Uterus (tissue), 4 donors: Measurements from ENCODE around the gene CA10. TPM values are rescaled to one million over a fixed set of nuclear protein-coding genes. Genes with fewer than 3 reads are reported as not detected.

Experiments
- DNase-seq, 2 donors: peaks; one replicate each; pipeline ENCODE4 v3.0.0-alpha.2; 2019 to 2020
- H3K27ac ChIP-seq, 2 donors: fragments of 200-600 bp; sonication (generic); 1 replicate in 1 of 2; 2 replicates in 1 of 2; pipeline ENCODE4 v1.5.1; 2016 to 2018
- H3K27me3 ChIP-seq, 2 donors: fragments of 200-600 bp; sonication (generic); one replicate each; pipeline ENCODE4 v1.5.1; 2018 to 2019; ENCODE audit warnings: control low read depth in 1 of 2
- H3K36me3 ChIP-seq, 2 donors: fragments of 200-600 bp; sonication (generic); one replicate each; pipeline ENCODE4 v1.5.1; 2019; ENCODE audit warnings: control low read depth in 1 of 2
- H3K4me1 ChIP-seq, 2 donors: fragments of 200-600 bp; sonication (generic); one replicate each; pipeline ENCODE4 v1.5.1; 2018 to 2019; ENCODE audit warnings: control low read depth in 1 of 2
- H3K4me3 ChIP-seq, 2 donors: fragments of 200-600 bp; sonication (generic); 1 replicate in 1 of 2; 2 replicates in 1 of 2; pipeline ENCODE4 v1.5.1; 2018 to 2019; ENCODE audit warnings: mild to moderate bottlenecking in 1 of 2
- H3K9me3 ChIP-seq, 2 donors: fragments of 200-600 bp; sonication (generic); one replicate each; pipeline ENCODE4 v1.5.1; 2019; ENCODE audit warnings: control low read depth in 1 of 2
- CTCF ChIP-seq, 4 experiments: fragments of 200-600 bp in 2 of 4; fragments of 450-650 bp in 2 of 4; sonication (generic) in 2 of 4; IDR thresholded peaks; one replicate each; pipeline ENCODE4 v1.5.1; 2016 to 2019; ENCODE audit warnings: antibody characterized with exemption in 4 of 4, mild to moderate bottlenecking in 2 of 4, moderate library complexity in 1 of 4
- POLR2A ChIP-seq, 2 donors: fragments of 450-650 bp; IDR thresholded peaks; one replicate each; pipeline ENCODE4 v1.6.1; 2016; ENCODE audit warnings: antibody characterized with exemption in 2 of 2, mild to moderate bottlenecking in 1 of 2, moderate library complexity in 1 of 2
- intact Hi-C: fragments of 100-400 bp; cut with DNase I; formaldehyde crosslinking; loops from one replicate; pipeline ENCODE4 v1.15.1; 2023; ENCODE audit warnings: low total_unique reads
- total RNA-seq, 4 donors: library from RNA; depleted of rRNA in 3 of 4; stranded (reverse); fragments of >200 nt in 3 of 4; gene quantifications; one replicate each; pipeline versions ENCODE4 v1.1.0 to v1.2.4, GENCODE V29; 2014 to 2023
- donor health status: DM: yes; HTN: yes; CAD: no.

CA10 gene
- total RNA-seq, 4 donors from 2014 or later: 5.3 TPM; not detected in 3

GRCh38 chr17:52150935-52151334 is 7.6 kb downstream of the CA10 start:
- intact Hi-C loops: no loop called here
- no peak for DNase-seq
- no peak for TF ChIP-seq POLR2A (IDR thresholded peaks at IDR 0.05)
- no peak for TF ChIP-seq CTCF (IDR thresholded peaks at IDR 0.05)
- Histone ChIP-seq H3K27me3 (no peaks in the 10 kb centered on the region), H3K4me1 (no peaks in the 10 kb centered on the region), H3K9me3 (no peaks in the 10 kb centered on the region), H3K36me3 (no peaks in the 10 kb centered on the region), H3K27ac (no peak overlapping the region), H3K4me3 (no peak overlapping the region)

- Histone ChIP-seq H3K4me1 (no peaks in the 10 kb centered on the region), H3K27ac (no peak overlapping the region), H3K9me3 (no peaks in the 10 kb centered on the region), H3K4me3 (no peak overlapping the region), H3K36me3 (no peaks in the 10 kb centered on the region), H3K27me3 (no peaks in the 10 kb centered on the region)
- intact Hi-C loops: no loop called here
- no peak for DNase-seq
- no peak for TF ChIP-seq CTCF (IDR thresholded peaks at IDR 0.05)
- TF ChIP-seq POLR2A (IDR thresholded peaks at IDR 0.05): no peak
Measured at GRCh38 chr17:52149626-52150025, 8.9 kb downstream of the CA10 start.

- TF ChIP-seq POLR2A (IDR thresholded peaks at IDR 0.05) (no peak), CTCF (IDR thresholded peaks at IDR 0.05) (no peak)
- DNase-seq: no peak
- Histone ChIP-seq H3K4me3 (no peak overlapping the region), H3K4me1 (no peaks in the 10 kb centered on the region), H3K9me3 (no peaks in the 10 kb centered on the region), H3K36me3 (no peaks in the 10 kb centered on the region), H3K27me3 (no peaks in the 10 kb centered on the region), H3K27ac (no peak overlapping the region)
- intact Hi-C loops: no loop called here
Measured at GRCh38 chr17:52148969-52149351, 9.6 kb downstream of the CA10 start.

- H3K27ac ChIP-seq: no peak overlapping the region
- H3K36me3 ChIP-seq: no peaks in the 10 kb centered on the region
- H3K27me3 ChIP-seq: no peaks in the 10 kb centered on the region
- TF ChIP-seq POLR2A (IDR thresholded peaks at IDR 0.05) (no peak), CTCF (IDR thresholded peaks at IDR 0.05) (no peak)
- DNase-seq: no peak
- no peaks in the 10 kb centered on the region for H3K4me1 ChIP-seq
- intact Hi-C loops: no loop called here
- H3K4me3 ChIP-seq: no peak overlapping the region
- H3K9me3 ChIP-seq: no peaks in the 10 kb centered on the region
Measured at GRCh38 chr17:52148288-52148968, 10.1 kb downstream of the CA10 start.

GRCh38 chr17:52147872-52148271 is 10.6 kb downstream of the CA10 start:
- TF ChIP-seq POLR2A (IDR thresholded peaks at IDR 0.05) (no peak), CTCF (IDR thresholded peaks at IDR 0.05) (no peak)
- no peaks in the 10 kb centered on the region for H3K27me3 ChIP-seq
- H3K4me1 ChIP-seq: no peaks in the 10 kb centered on the region
- H3K36me3 ChIP-seq: no peaks in the 10 kb centered on the region
- no peak overlapping the region for H3K27ac ChIP-seq
- H3K9me3 ChIP-seq: no peaks in the 10 kb centered on the region
- intact Hi-C loops: no loop called here
- DNase-seq: no peak
- H3K4me3 ChIP-seq: no peak overlapping the region
